Caco-2 (cell line): ENCODE results near the gene MLEC. TPM values are rescaled to one million over a fixed set of nuclear protein-coding genes. Genes with fewer than 3 reads are reported as not detected.

Source experiments
- BruUV-seq: library from RNA; stranded (reverse); fragments of 400-500 nt; replicated peaks from 2 replicates; lab custom pipeline; 2021; lab: Mats Ljungman, UMichigan
- CTCF ChIA-PET: fragments of 300-600 bp; sonication (Branson Sonifier 250); formaldehyde crosslinking; loops from one replicate; lab custom pipeline; 2022; ENCODE audit warnings: antibody characterized with exemption; lab: Charles Lee
- POLR2A ChIA-PET: fragments of 300-600 bp; sonication (Branson Sonifier 250); formaldehyde crosslinking; loops from one replicate; lab custom pipeline; 2022; ENCODE audit warnings: antibody characterized with exemption; lab: Charles Lee
- DNase-seq, 2 experiments: peaks; one replicate each; pipeline versions ENCODE4 v3.0.0 to v3.0.0-alpha.2; 2020 to 2022
- H3K27me3 ChIP-seq: replicated peaks from 2 replicates; pipeline ENCODE4 v1.6.0; 2011; ENCODE audit warnings: low read length; ENCODE audit not compliant: control insufficient read depth, insufficient read depth
- H3K36me3 ChIP-seq: 2 replicates; pipeline ENCODE4 v1.5.1; 2011; ENCODE audit warnings: low read length; ENCODE audit not compliant: control insufficient read depth, insufficient read depth
- H3K4me1 ChIP-seq: fragments of 250-450 bp; sonication (Bioruptor Pico); 2 replicates; pipeline ENCODE4 v1.5.1; 2020; ENCODE audit warnings: mild to moderate bottlenecking
- H3K4me3 ChIP-seq: 2 replicates; pipeline ENCODE4 v1.5.1; 2011; ENCODE audit warnings: low read depth, mild to moderate bottlenecking, control low read depth, low read length
- H3K9me3 ChIP-seq: fragments of 250-450 bp; sonication (Bioruptor Pico); 2 replicates; pipeline ENCODE4 v1.5.1; 2020; ENCODE audit warnings: mild to moderate bottlenecking, moderate library complexity
- H3K27ac Mint-ChIP-seq: one replicate; pipeline ENCODE4 v1.8.0; 2022; ENCODE audit warnings: mixed read lengths; ENCODE audit not compliant: unreplicated experiment
- H3K27me3 Mint-ChIP-seq: one replicate; pipeline ENCODE4 v1.8.0; 2022; ENCODE audit warnings: mixed read lengths; ENCODE audit not compliant: insufficient read depth, unreplicated experiment
- H3K36me3 Mint-ChIP-seq: one replicate; pipeline ENCODE4 v1.8.0; 2022; ENCODE audit warnings: mild to moderate bottlenecking, mixed read lengths; ENCODE audit not compliant: insufficient read depth, unreplicated experiment
- H3K4me1 Mint-ChIP-seq: one replicate; pipeline ENCODE4 v1.8.0; 2022; ENCODE audit warnings: low read depth, mixed read lengths; ENCODE audit not compliant: unreplicated experiment
- H3K4me3 Mint-ChIP-seq: one replicate; pipeline ENCODE4 v1.8.0; 2022; ENCODE audit warnings: mild to moderate bottlenecking, moderate library complexity, mixed read lengths; ENCODE audit not compliant: unreplicated experiment
- H3K9me3 Mint-ChIP-seq: one replicate; pipeline ENCODE4 v1.8.0; 2022; ENCODE audit warnings: mixed read lengths; ENCODE audit not compliant: unreplicated experiment
- intact Hi-C: fragments of 100-400 bp; cut with micrococcal nuclease; formaldehyde crosslinking; loops from one replicate; pipeline ENCODE4 v1.10.0; 2022; ENCODE audit not compliant: unreplicated experiment
- total RNA-seq: library from RNA; stranded (reverse); gene quantifications from 2 replicates; pipeline ENCODE4 v1.2.3, GENCODE V29; 2022
- TF ChIP-seq, protein P1 (sequence below), 2 experiments: fragments of 200-600 bp in 1 of 2; IDR thresholded peaks; 1 replicate in 1 of 2; 2 replicates in 1 of 2; pipeline versions ENCODE4 v1.5.1 to v1.8.0; 2011 to 2022; ENCODE audit warnings: antibody characterized with exemption in 1 of 2, control low read depth in 1 of 2, inconsistent platforms in 1 of 2, low read depth in 1 of 2, low read length in 1 of 2, mild to moderate bottlenecking in 1 of 2, moderate library complexity in 1 of 2; ENCODE audit not compliant: insufficient read depth in 1 of 2, severe bottlenecking in 1 of 2, unreplicated experiment in 1 of 2

MLEC gene
- total RNA-seq, 1 experiment from 2014 or later, result 150 TPM

DNA sequence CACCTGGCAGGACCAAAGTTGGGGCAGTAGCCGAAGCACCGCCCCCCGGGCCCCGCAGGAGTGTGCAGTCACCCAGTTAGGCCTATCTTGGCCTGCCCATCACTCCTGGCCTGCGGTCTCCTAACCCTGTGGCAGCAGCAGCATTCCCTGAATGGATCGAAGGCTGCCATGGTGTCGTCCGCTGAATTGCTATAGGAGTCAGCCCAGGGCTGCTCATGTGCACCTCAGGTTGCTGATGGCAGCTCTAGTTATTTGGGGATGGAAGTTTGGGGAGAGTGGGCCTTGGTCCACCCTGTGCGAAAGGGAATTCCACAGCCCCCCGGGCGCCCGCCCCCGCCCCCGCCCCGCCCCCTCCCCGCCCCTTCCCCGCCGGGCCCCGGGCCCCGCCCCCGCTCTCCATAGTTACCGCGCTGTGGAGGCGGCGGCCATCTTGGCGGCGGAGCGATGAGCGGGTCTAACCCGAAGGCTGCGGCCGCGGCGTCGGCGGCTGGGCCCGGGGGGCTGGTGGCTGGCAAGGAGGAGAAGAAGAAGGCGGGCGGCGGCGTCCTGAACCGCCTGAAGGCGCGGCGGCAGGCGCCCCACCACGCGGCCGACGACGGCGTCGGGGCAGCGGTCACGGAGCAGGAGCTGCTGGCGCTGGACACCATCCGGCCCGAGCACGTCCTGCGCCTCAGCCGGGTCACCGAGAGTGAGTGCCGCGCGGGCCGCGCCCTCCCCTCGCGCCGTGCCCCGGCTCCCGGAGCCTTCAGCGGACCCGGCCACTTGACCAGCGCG lies 23.3 kb downstream of the MLEC start, which contains the start of gene UNC119B:
UNC119B (plus strand) TSS at position 428 of the 774 bp plus-strand sequence; CDS start at position 445, 17 bp downstream.
- ChIA-PET POLR2A (interaction anchor here (0.6 to 0.8 kb wide), 5 partner anchors 14 to 528 kb away, joined by 3 to 19 read pairs (median 7); partner anchors contain the start of gene DYNLL1), CTCF (interaction anchor here (0.5 to 0.9 kb wide), 4 partner anchors 18 to 125 kb away, joined by 3 to 9 read pairs (median 4); partner anchors contain the start of gene CABP1)
- no peaks in the 10 kb centered on the region; the same call in 1 of the 2 replicates for H3K36me3 ChIP-seq
- peak within 1 kb of the TSS; percentile 80 for H3K4me3 Mint-ChIP-seq
- peak within 1 kb of the TSS; percentile 70 for H3K4me3 ChIP-seq
- peaks cover 32% of the 10 kb centered on the region for H3K36me3 Mint-ChIP-seq
- H3K9me3 Mint-ChIP-seq, result no peaks in the 10 kb centered on the region
- BruUV-seq, result no TSS peak
- H3K27ac Mint-ChIP-seq, result peak within 1 kb of the TSS; percentile 45
- no peaks in the 10 kb centered on the region for H3K27me3 ChIP-seq
- peaks cover 9% of the 10 kb centered on the region for H3K4me1 ChIP-seq
- intact Hi-C loops, result no loop called here
- H3K27me3 Mint-ChIP-seq, result no peaks in the 10 kb centered on the region
- TF ChIP-seq, protein P1, sequence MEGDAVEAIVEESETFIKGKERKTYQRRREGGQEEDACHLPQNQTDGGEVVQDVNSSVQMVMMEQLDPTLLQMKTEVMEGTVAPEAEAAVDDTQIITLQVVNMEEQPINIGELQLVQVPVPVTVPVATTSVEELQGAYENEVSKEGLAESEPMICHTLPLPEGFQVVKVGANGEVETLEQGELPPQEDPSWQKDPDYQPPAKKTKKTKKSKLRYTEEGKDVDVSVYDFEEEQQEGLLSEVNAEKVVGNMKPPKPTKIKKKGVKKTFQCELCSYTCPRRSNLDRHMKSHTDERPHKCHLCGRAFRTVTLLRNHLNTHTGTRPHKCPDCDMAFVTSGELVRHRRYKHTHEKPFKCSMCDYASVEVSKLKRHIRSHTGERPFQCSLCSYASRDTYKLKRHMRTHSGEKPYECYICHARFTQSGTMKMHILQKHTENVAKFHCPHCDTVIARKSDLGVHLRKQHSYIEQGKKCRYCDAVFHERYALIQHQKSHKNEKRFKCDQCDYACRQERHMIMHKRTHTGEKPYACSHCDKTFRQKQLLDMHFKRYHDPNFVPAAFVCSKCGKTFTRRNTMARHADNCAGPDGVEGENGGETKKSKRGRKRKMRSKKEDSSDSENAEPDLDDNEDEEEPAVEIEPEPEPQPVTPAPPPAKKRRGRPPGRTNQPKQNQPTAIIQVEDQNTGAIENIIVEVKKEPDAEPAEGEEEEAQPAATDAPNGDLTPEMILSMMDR (IDR thresholded peaks at IDR 0.05; ENCODE audit: insufficient read depth in 1 of 2, low read depth in 1 of 2, low read length in 1 of 2, severe bottlenecking in 1 of 2, unreplicated experiment in 1 of 2), result no peak
- DNase-seq, result peak; percentile 61 to 82
- peaks cover 12% of the 10 kb centered on the region for H3K4me1 Mint-ChIP-seq
- H3K9me3 ChIP-seq, result no peaks in the 10 kb centered on the region

DNA sequence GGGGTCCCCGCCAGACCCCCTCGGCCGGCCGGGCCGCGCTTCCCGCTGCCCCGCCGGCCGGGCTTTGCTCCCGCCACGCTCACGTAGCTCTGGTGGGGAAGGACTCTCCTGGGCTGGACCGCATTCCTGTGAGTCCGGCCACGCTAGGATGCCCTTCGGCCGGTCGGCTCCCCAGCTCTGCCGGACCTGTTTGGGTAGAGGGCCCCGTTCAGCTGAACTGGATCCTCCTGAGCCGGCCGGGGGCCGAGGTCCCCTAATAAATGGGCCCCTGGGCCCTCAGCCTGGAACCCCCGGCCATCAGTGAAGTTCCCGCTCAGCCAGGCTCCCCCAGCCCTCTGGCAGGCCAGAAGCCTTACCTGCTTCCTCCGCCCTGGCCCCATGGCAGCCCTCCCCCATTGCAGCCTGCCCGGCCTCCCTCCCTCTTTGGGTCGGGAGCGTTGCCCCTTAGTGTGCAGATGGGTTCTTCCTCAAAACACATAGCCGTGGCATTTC lies 23.9 kb downstream of the MLEC start:
- H3K4me3 ChIP-seq, result peak overlapping the region; percentile 70
- H3K36me3 ChIP-seq, result no peaks in the 10 kb centered on the region; the same call in 1 of the 2 replicates
- H3K4me1 Mint-ChIP-seq, result peaks cover 11% of the 10 kb centered on the region
- H3K4me1 ChIP-seq, result peaks cover 9% of the 10 kb centered on the region
- TF ChIP-seq, protein P1 (IDR thresholded peaks at IDR 0.05; ENCODE audit: insufficient read depth in 1 of 2, low read depth in 1 of 2, low read length in 1 of 2, severe bottlenecking in 1 of 2, unreplicated experiment in 1 of 2), result no peak
- H3K4me3 Mint-ChIP-seq, result peak overlapping the region; percentile 80
- peak in 1 of 2 experiments; percentile 55 for DNase-seq
- ChIA-PET CTCF (interaction anchor here (0.5 to 0.9 kb wide), 5 partner anchors 17 to 125 kb away, joined by 3 to 9 read pairs (median 4); partner anchors contain the start of gene CABP1), POLR2A (interaction anchor here (0.5 to 0.8 kb wide), 7 partner anchors 15 to 529 kb away, joined by 3 to 19 read pairs (median 3); partner anchors contain the start of gene DYNLL1)
- H3K27ac Mint-ChIP-seq, result peak overlapping the region; percentile 45
- intact Hi-C loops, result no loop called here
- no peaks in the 10 kb centered on the region for H3K27me3 Mint-ChIP-seq
- peaks cover 38% of the 10 kb centered on the region for H3K36me3 Mint-ChIP-seq
- BruUV-seq, result no TSS peak
- H3K9me3 ChIP-seq, result no peaks in the 10 kb centered on the region
- no peaks in the 10 kb centered on the region for H3K27me3 ChIP-seq
- H3K9me3 Mint-ChIP-seq, result no peaks in the 10 kb centered on the region

DNA sequence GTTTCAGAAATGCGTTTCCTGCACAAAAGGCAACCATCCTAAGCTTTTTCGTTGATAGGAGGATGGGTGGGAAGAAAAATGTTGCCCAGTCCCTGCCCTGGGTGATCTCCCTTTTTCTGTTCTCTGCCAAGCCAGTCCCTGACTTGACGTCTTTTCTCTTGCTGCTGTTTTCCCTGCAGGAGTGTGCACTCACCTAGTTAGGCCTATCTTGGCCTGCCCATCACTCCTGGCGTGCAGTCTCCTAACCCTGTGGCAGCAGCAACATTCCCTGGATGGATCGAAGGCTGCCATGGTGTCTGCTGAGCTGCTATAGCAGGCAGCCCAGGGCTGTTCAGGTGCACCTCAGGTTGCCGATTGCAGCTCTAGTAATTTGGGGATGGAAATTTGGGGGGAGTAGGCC lies 24.5 kb downstream of the MLEC start:
- Histone ChIP-seq H3K9me3 (no peaks in the 10 kb centered on the region), H3K36me3 (no peaks in the 10 kb centered on the region; the same call in none of the 2 replicates), H3K4me1 (peaks cover 9% of the 10 kb centered on the region), H3K27me3 (no peaks in the 10 kb centered on the region), H3K4me3 (peak overlapping the region; percentile 70)
- no TSS peak for BruUV-seq
- H3K9me3 Mint-ChIP-seq, result no peaks in the 10 kb centered on the region
- no peaks in the 10 kb centered on the region for H3K27me3 Mint-ChIP-seq
- H3K27ac Mint-ChIP-seq, result peak overlapping the region; percentile 45
- ChIA-PET POLR2A (interaction anchor here (0.7 kb wide), 1 partner anchor 62 kb away, joined by 9 read pairs; no protein-coding TSS in a partner anchor), CTCF (interaction anchor here (0.6 to 0.8 kb wide), 2 partner anchors 11 to 229 kb away, joined by 3 read pairs; no protein-coding TSS in a partner anchor)
- peaks cover 6% of the 10 kb centered on the region for H3K4me1 Mint-ChIP-seq
- TF ChIP-seq, protein P1 (IDR thresholded peaks at IDR 0.05; ENCODE audit: insufficient read depth in 1 of 2, low read depth in 1 of 2, low read length in 1 of 2, severe bottlenecking in 1 of 2, unreplicated experiment in 1 of 2), result no peak
- intact Hi-C loops, result no loop called here
- peak overlapping the region; percentile 80 for H3K4me3 Mint-ChIP-seq
- DNase-seq, result no peak
- peaks cover 44% of the 10 kb centered on the region for H3K36me3 Mint-ChIP-seq
